GM23338 (cell line): Measurements from ENCODE around the gene BCR. TPM values are rescaled to one million over a fixed set of nuclear protein-coding genes. Genes with fewer than 3 reads are reported as not detected.

Experiments used
- ATAC-seq: fragments of 200-7000 bp; cut with Tn5 transposase; 3 replicates; pipeline ENCODE4 v1.9.1; 2020
- DNase-seq: peaks from one replicate; pipeline ENCODE4 v3.0.0-alpha.2; 2015; ENCODE audit warnings: low spot score
- H2AFZ ChIP-seq: fragments of 200-600 bp; sonication (generic); 2 replicates; pipeline ENCODE4 v1.8.0; 2016; ENCODE audit warnings: antibody characterized with exemption, mild to moderate bottlenecking, moderate library complexity
- H3F3A ChIP-seq: fragments of 200-600 bp; sonication (generic); replicated peaks from 2 replicates; pipeline ENCODE4 v1.8.0; 2017; ENCODE audit warnings: antibody characterized with exemption, mixed run types, low read depth
- H3K27ac ChIP-seq: fragments of 200-600 bp; sonication (generic); 2 replicates; pipeline ENCODE4 v1.6.1; 2016; ENCODE audit warnings: low read depth
- H3K27me3 ChIP-seq: fragments of 200-600 bp; sonication (generic); 2 replicates; pipeline ENCODE4 v1.8.0; 2016; ENCODE audit warnings: mild to moderate bottlenecking, mixed run types, moderate library complexity; ENCODE audit not compliant: insufficient read depth
- H3K36me3 ChIP-seq: fragments of 200-600 bp; sonication (generic); 2 replicates; pipeline ENCODE4 v1.8.0; 2016; ENCODE audit warnings: mild to moderate bottlenecking; ENCODE audit not compliant: insufficient read depth
- H3K4me1 ChIP-seq: fragments of 200-600 bp; sonication (generic); 2 replicates; pipeline ENCODE4 v1.8.0; 2016; ENCODE audit warnings: mild to moderate bottlenecking, moderate library complexity; ENCODE audit not compliant: insufficient read depth
- H3K4me2 ChIP-seq: fragments of 200-600 bp; sonication (generic); 2 replicates; pipeline ENCODE4 v1.7.1; 2017; ENCODE audit warnings: mixed run types
- H3K4me3 ChIP-seq: fragments of 200-600 bp; sonication (generic); 2 replicates; pipeline ENCODE4 v1.6.1; 2016; ENCODE audit warnings: mixed run types
- H3K79me2 ChIP-seq: fragments of 200-600 bp; sonication (generic); replicated peaks from 2 replicates; pipeline ENCODE4 v1.8.0; 2017; ENCODE audit warnings: mild to moderate bottlenecking; ENCODE audit not compliant: insufficient read depth
- H3K9me2 ChIP-seq: fragments of 200-600 bp; sonication (generic); 2 replicates; pipeline ENCODE4 v1.8.0; 2017; ENCODE audit not compliant: insufficient read depth
- H4K20me1 ChIP-seq: fragments of 200-600 bp; sonication (generic); replicated peaks from 2 replicates; pipeline ENCODE4 v1.8.0; 2017; ENCODE audit warnings: mild to moderate bottlenecking; ENCODE audit not compliant: insufficient read depth
- H3K27ac Mint-ChIP-seq: 2 replicates; pipeline ENCODE4 v1.8.0; 2020; ENCODE audit warnings: inconsistent platforms, mild to moderate bottlenecking, moderate library complexity, mixed read lengths
- H3K27me3 Mint-ChIP-seq: 3 replicates; pipeline ENCODE4 v1.8.0; 2022; ENCODE audit warnings: low read depth, mild to moderate bottlenecking, moderate library complexity, mixed read lengths, inconsistent platforms; ENCODE audit not compliant: insufficient read depth, poor library complexity
- H3K36me3 Mint-ChIP-seq: 3 replicates; pipeline ENCODE4 v1.8.0; 2021; ENCODE audit warnings: low read depth, mild to moderate bottlenecking, inconsistent platforms, moderate library complexity, mixed read lengths
- H3K4me1 Mint-ChIP-seq: 3 replicates; pipeline ENCODE4 v1.8.0; 2020; ENCODE audit warnings: mild to moderate bottlenecking, inconsistent platforms, mixed read lengths
- H3K4me3 Mint-ChIP-seq: 3 replicates; pipeline ENCODE4 v1.8.0; 2021; ENCODE audit warnings: moderate library complexity, mild to moderate bottlenecking, inconsistent platforms, mixed read lengths
- H3K9me3 Mint-ChIP-seq: 3 replicates; pipeline ENCODE4 v1.8.0; 2020; ENCODE audit warnings: moderate library complexity, mild to moderate bottlenecking, inconsistent platforms, mixed read lengths
- CREB1 ChIP-seq: fragments of 250-450 bp; sonication (Bioruptor Pico); IDR thresholded peaks from 2 replicates; pipeline ENCODE4 v1.5.0; 2020; ENCODE audit warnings: low read depth, mild to moderate bottlenecking, moderate library complexity
- ETS1 ChIP-seq: IDR thresholded peaks from 2 replicates; pipeline ENCODE4 v1.6.1; 2016; ENCODE audit warnings: antibody characterized with exemption
- EZH2 ChIP-seq: fragments of 200-600 bp; sonication (generic); IDR thresholded peaks from one replicate; pipeline ENCODE4 v1.8.0; 2017; ENCODE audit warnings: antibody characterized with exemption, mild to moderate bottlenecking, low read depth; ENCODE audit not compliant: unreplicated experiment
- EZH2phosphoT487 ChIP-seq: fragments of 200-600 bp; sonication (generic); IDR thresholded peaks from one replicate; pipeline ENCODE4 v1.8.1; 2018; ENCODE audit warnings: antibody characterized with exemption; ENCODE audit not compliant: unreplicated experiment
- JUNB ChIP-seq: IDR thresholded peaks from one replicate; pipeline ENCODE4 v1.6.1; 2016; ENCODE audit warnings: antibody characterized with exemption; ENCODE audit not compliant: unreplicated experiment
- NANOG ChIP-seq: IDR thresholded peaks from 2 replicates; pipeline ENCODE4 v1.6.1; 2016; ENCODE audit warnings: antibody characterized with exemption, borderline replicate concordance
- POLR2AphosphoS5 ChIP-seq: IDR thresholded peaks from 2 replicates; pipeline ENCODE4 v1.6.1; 2016; ENCODE audit warnings: antibody characterized with exemption, low read depth
- REST ChIP-seq: IDR thresholded peaks from one replicate; pipeline ENCODE4 v1.6.1; 2018; ENCODE audit warnings: antibody characterized with exemption; ENCODE audit not compliant: unreplicated experiment
- STAT1 ChIP-seq: IDR thresholded peaks from one replicate; pipeline ENCODE4 v1.6.1; 2016; ENCODE audit warnings: antibody characterized with exemption; ENCODE audit not compliant: unreplicated experiment
- ZNF114 ChIP-seq: fragments of 250-450 bp; sonication (Bioruptor Pico); IDR thresholded peaks from 2 replicates; pipeline ENCODE4 v1.5.0; 2020; ENCODE audit warnings: mild to moderate bottlenecking, moderate library complexity
- ZNF331 ChIP-seq: fragments of 250-450 bp; sonication (Bioruptor Pico); IDR thresholded peaks from 2 replicates; pipeline ENCODE4 v1.5.0; 2020; ENCODE audit warnings: low read depth, mild to moderate bottlenecking, moderate library complexity
- polyA plus RNA-seq: library from polyadenylated mRNA; unstranded; fragments of >200 nt; fragmentation: Nextera tagmentation; extraction: Ambion mirVana; gene quantifications from 2 replicates; pipeline ENCODE4 v1.2.1, GENCODE V29; 2016
- total RNA-seq: library from RNA; depleted of rRNA; stranded (reverse); fragments of >200 nt; shearing (Covaris generic); gene quantifications from 2 replicates; pipeline ENCODE4 v1.2.3, GENCODE V29; 2014
- TF ChIP-seq, protein P1 (sequence below): fragments of 250-450 bp; sonication (Bioruptor Pico); IDR thresholded peaks from 2 replicates; pipeline ENCODE4 v1.5.0; 2020; ENCODE audit warnings: mild to moderate bottlenecking, moderate library complexity
- TF ChIP-seq, protein P2 (sequence below), 2 experiments: fragments of 200-600 bp in 1 of 2; sonication (generic) in 1 of 2; conservative IDR thresholded peaks; 2 replicates each; pipeline versions ENCODE4 v1.5.1 to v1.6.1; 2016 to 2017; ENCODE audit warnings: antibody characterized with exemption in 2 of 2, low read depth in 2 of 2, mild to moderate bottlenecking in 2 of 2, moderate library complexity in 1 of 2

BCR gene
- total and polyA plus RNA-seq, 2 experiments from 2014 or later = 17.7 to 121 TPM

GRCh38 chr22:23225724-23226496, 45.6 kb downstream of the BCR start:
- peak; percentile 8; the same call in 2 of the 3 replicates for ATAC-seq
- peaks cover 30% of the 10 kb centered on the region for H3K9me3 Mint-ChIP-seq
- Histone ChIP-seq H3K36me3 (peaks cover 10% of the 10 kb centered on the region; the same call in 1 of the 2 replicates), H4K20me1 (peaks cover 24% of the 10 kb centered on the region), H3F3A (peaks cover 14% of the 10 kb centered on the region; the same call in 1 of the 2 replicates), H3K9me2 (no peaks in the 10 kb centered on the region), H3K4me1 (peaks cover 83% of the 10 kb centered on the region), H3K27ac (peak overlapping the region; percentile 75; the same call in 1 of the 2 replicates), H3K79me2 (peaks cover 100% of the 10 kb centered on the region), H2AFZ (no peak overlapping the region), H3K4me3 (no peak overlapping the region), H3K27me3 (no peaks in the 10 kb centered on the region), H3K4me2 (peak overlapping the region; percentile 49)
- peaks cover 73% of the 10 kb centered on the region for H3K4me1 Mint-ChIP-seq
- no peak for DNase-seq
- peaks cover 35% of the 10 kb centered on the region for H3K36me3 Mint-ChIP-seq
- H3K4me3 Mint-ChIP-seq = no peak overlapping the region
- peaks cover 4% of the 10 kb centered on the region for H3K27me3 Mint-ChIP-seq
- TF ChIP-seq REST (no peak), CREB1 (no peak), EZH2 (no peak), ZNF331 (CRISPR knock-in tag) (no peak), JUNB (no peak), ZNF114 (CRISPR knock-in tag) (no peak), STAT1 (no peak), EZH2phosphoT487 (no peak), NANOG (no peak), ETS1 (no peak), POLR2AphosphoS5 (no peak)
- TF ChIP-seq, protein P1, sequence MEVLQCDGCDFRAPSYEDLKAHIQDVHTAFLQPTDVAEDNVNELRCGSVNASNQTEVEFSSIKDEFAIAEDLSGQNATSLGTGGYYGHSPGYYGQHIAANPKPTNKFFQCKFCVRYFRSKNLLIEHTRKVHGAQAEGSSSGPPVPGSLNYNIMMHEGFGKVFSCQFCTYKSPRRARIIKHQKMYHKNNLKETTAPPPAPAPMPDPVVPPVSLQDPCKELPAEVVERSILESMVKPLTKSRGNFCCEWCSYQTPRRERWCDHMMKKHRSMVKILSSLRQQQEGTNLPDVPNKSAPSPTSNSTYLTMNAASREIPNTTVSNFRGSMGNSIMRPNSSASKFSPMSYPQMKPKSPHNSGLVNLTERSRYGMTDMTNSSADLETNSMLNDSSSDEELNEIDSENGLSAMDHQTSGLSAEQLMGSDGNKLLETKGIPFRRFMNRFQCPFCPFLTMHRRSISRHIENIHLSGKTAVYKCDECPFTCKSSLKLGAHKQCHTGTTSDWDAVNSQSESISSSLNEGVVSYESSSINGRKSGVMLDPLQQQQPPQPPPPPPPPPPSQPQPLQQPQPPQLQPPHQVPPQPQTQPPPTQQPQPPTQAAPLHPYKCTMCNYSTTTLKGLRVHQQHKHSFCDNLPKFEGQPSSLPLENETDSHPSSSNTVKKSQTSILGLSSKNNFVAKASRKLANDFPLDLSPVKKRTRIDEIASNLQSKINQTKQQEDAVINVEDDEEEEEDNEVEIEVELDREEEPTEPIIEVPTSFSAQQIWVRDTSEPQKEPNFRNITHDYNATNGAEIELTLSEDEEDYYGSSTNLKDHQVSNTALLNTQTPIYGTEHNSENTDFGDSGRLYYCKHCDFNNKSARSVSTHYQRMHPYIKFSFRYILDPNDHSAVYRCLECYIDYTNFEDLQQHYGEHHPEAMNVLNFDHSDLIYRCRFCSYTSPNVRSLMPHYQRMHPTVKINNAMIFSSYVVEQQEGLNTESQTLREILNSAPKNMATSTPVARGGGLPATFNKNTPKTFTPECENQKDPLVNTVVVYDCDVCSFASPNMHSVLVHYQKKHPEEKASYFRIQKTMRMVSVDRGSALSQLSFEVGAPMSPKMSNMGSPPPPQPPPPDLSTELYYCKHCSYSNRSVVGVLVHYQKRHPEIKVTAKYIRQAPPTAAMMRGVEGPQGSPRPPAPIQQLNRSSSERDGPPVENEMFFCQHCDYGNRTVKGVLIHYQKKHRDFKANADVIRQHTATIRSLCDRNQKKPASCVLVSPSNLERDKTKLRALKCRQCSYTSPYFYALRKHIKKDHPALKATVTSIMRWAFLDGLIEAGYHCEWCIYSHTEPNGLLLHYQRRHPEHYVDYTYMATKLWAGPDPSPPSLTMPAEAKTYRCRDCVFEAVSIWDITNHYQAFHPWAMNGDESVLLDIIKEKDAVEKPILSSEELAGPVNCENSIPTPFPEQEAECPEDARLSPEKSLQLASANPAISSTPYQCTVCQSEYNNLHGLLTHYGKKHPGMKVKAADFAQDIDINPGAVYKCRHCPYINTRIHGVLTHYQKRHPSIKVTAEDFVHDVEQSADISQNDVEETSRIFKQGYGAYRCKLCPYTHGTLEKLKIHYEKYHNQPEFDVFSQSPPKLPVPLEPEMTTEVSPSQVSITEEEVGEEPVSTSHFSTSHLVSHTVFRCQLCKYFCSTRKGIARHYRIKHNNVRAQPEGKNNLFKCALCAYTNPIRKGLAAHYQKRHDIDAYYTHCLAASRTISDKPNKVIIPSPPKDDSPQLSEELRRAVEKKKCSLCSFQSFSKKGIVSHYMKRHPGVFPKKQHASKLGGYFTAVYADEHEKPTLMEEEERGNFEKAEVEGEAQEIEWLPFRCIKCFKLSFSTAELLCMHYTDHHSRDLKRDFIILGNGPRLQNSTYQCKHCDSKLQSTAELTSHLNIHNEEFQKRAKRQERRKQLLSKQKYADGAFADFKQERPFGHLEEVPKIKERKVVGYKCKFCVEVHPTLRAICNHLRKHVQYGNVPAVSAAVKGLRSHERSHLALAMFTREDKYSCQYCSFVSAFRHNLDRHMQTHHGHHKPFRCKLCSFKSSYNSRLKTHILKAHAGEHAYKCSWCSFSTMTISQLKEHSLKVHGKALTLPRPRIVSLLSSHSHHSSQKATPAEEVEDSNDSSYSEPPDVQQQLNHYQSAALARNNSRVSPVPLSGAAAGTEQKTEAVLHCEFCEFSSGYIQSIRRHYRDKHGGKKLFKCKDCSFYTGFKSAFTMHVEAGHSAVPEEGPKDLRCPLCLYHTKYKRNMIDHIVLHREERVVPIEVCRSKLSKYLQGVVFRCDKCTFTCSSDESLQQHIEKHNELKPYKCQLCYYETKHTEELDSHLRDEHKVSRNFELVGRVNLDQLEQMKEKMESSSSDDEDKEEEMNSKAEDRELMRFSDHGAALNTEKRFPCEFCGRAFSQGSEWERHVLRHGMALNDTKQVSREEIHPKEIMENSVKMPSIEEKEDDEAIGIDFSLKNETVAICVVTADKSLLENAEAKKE (CRISPR knock-in tag) = no peak
- TF ChIP-seq, protein P2, sequence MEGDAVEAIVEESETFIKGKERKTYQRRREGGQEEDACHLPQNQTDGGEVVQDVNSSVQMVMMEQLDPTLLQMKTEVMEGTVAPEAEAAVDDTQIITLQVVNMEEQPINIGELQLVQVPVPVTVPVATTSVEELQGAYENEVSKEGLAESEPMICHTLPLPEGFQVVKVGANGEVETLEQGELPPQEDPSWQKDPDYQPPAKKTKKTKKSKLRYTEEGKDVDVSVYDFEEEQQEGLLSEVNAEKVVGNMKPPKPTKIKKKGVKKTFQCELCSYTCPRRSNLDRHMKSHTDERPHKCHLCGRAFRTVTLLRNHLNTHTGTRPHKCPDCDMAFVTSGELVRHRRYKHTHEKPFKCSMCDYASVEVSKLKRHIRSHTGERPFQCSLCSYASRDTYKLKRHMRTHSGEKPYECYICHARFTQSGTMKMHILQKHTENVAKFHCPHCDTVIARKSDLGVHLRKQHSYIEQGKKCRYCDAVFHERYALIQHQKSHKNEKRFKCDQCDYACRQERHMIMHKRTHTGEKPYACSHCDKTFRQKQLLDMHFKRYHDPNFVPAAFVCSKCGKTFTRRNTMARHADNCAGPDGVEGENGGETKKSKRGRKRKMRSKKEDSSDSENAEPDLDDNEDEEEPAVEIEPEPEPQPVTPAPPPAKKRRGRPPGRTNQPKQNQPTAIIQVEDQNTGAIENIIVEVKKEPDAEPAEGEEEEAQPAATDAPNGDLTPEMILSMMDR (conservative IDR thresholded peaks at IDR 0.05; ENCODE audit: low read depth in 2 of 2) = no peak
- H3K27ac Mint-ChIP-seq = no peak overlapping the region
